ENCODE measurements around the gene MAP3K5.
"Not testable (repeated sequence)": the region's sequence is repeated elsewhere in the genome, so short reads cannot be mapped to it uniquely, and the experiment has no call there.

MAP3K5 gene

DNA sequence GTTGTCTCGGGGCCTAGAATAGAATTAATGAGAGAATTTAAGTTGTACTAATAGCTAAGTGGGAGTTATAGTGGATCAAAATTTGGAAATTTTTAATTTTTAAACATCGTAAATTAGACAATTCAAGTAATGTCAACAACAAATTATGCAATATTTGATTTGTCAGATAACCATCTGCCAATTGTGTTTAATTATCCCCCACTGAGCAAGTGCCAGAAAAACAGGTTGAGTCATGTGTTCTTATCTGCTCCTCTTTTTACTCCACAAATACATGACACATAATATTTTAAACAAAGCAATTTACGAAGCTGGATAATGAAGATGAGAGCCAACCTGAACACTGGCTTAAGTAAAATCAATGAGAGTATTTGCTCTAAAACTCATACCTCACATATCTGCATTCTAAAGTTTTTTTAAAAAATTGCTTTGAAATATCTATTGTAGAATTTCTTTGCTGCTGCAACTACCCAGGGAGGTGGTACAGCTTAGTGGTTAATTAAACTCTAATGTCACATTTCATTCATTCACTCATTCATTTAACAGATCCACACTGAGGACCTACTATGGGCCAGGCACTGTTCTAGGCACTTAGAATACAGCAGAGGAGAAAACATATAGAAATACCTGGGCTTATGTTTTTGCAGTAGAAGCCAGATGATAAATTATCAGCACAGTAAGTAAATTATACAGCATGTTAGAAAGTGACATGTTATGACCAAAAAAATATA is 184.9 kb downstream of the MAP3K5 start:
- DNase-seq: peak; percentile 51

- DNase-seq: peak; percentile 41
Observed at GRCh38 chr6:136604928-136605510, 187.3 kb downstream of the MAP3K5 start.

GRCh38 chr6:136604328-136604825 is 187.9 kb downstream of the MAP3K5 start:
- DNase-seq: no peak

DNA sequence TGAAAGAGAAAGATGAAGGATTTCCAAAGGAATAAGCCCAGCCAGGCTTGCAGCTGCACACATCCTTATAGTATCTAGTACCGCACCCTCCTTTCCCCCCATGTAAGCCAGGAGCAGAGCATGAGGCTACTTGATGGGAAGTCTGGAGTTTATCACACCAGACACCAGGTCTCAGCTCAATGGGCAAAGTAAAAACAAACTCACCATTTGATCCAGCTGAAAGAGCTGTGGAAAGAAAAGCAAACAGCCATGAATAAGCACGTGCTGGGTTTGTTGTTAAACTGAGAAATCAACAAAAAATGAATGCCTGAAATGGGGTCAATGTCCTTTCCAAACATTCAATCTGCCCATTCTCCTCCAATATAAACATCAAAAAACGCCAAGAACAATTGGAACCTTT is 191.5 kb downstream of the MAP3K5 start:
- no peak for DNase-seq

- no peak for DNase-seq
Observed at GRCh38 chr6:136599329-136600011, 192.8 kb downstream of the MAP3K5 start.

DNA sequence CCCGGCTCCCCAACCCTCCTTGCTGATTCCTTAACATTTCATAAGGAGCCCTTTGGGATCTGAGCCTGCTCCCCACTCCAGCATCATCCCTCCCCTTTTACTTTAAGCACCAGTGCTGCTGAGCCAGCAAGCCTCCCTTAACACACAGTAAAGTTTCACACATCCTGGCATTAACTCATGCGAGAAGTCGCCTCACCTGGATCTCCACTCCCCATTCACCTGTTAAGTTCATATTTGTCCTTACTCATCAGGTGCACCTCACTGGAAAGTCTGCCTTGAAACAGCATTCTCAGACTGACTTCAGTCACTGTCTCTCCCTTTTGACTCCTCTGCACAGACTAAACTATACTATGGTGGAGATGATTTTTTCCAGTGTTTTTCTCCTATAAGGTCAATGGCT is 194.2 kb downstream of the MAP3K5 start:
- no peak for DNase-seq

GRCh38 chr6:136594671-136595070 is 197.6 kb downstream of the MAP3K5 start:
- no peak for DNase-seq

GRCh38 chr6:136593748-136594490 is 198.4 kb downstream of the MAP3K5 start:
- DNase-seq: peak; percentile 86

DNA sequence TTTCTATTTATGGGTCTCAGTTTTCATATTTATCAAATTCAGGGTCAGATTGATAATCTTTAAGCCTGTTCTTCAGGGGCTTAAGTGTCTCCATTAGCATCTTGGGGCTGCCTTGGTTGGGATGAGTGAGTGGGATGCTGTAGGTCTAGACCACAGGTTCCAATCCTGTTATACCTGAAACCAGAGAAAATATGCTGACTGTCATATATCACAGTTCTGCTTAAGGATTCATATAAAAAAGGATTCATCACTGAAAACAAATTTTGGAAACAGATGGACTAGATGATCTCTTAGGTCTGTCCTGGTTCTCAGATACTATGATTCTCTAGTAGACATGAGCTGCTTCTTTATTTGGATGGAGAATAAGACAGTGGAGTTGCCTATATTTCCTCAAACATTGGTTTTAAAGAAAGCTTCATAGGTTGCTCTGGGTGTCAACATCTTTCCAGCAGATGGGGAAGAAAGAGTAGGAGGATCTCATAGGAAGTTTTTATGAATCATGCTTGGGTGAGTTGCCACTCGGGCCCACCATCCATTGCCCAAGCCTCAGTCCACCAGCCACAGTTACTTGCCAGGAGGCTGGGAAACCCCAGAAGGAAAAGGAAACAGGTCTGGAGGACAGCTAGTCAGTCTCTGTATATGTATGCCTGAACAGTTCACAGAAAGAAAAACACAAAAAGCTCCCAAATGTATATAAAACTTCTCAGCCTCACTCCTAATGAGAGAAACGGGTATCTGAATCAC is 199.2 kb downstream of the MAP3K5 start:
- DNase-seq: no peak

GRCh38 chr6:136591617-136592016 is 200.7 kb downstream of the MAP3K5 start:
- no peak for DNase-seq

DNA sequence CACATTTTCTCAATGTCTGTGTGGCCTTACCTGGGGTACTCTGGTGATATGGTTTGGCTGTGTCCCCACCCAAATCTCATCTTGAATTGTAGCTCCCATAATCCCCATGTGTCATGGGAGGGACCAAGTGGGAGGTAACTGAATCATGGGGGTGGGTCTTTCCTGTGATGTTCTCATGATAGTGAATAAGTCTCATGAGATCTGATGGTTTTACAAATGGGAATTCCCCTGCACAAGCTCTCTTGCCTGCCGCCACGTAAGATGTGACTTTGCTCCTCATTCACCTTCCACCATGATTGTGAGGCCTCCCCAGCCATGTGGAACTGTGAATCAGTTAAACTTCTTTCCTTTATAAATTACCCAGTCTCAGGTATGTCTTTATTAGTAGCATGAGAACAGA is 201.4 kb downstream of the MAP3K5 start:
- DNase-seq: not testable (repeated sequence)

DNA sequence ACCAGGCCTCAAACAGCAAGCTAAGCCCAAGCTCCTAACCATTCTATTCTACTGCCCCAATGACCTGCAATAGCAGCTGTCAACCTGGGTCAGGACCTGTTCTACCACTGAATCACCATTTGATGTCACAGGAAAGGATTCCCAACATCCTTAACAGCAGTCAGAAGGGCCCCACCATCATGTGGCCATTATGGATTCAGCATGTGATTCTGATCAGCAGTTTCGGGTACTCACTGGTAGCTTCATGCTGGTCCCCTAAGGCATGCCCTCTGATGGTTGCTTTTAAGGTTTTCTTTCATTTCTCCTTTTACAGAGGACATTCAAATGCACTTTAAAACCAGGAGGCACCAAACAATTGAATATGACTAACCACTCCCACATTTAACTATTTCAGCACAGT is 204.8 kb downstream of the MAP3K5 start:
- no peak for DNase-seq

DNA sequence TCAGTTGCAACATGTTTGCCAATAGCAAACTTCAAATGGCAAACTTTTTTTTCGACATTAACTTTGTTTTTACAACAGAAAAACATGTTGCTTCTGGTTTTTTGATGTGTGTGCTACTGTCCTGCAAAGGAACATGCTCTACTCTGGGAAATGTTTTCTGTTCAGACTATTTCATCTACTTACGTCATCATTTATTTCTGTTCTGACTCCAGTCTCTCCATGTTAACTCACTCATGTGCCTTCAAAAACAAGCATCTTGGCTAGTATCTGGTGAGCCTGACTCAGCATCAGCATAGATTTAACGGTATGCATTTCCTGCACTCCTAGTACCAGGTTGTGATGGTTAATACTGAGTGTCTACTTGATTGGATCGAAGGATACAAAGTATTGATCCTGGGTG is 206.0 kb downstream of the MAP3K5 start:
- DNase-seq: no peak

- DNase-seq: not testable (repeated sequence)
Observed at GRCh38 chr6:136585523-136585922, 206.8 kb downstream of the MAP3K5 start.

DNA sequence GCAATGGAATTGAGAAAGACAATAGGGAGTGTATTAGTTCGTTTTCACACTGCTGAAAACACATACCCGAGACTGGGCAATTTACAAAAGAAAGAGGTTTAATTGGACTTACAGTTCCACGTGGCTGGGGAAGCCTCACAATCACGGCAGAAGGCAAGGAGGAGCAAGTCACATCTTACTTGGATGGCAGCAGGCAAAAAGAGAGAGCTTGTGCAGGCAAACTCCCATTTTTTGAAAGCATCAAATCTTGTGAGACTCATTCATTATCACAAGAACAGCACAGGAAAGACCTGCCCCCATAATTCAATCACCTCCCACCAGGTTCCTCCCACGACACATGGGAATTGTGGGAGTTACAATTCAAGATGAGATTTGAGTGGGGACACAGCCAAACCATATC is 208.0 kb downstream of the MAP3K5 start:
- DNase-seq: not testable (repeated sequence)

DNA sequence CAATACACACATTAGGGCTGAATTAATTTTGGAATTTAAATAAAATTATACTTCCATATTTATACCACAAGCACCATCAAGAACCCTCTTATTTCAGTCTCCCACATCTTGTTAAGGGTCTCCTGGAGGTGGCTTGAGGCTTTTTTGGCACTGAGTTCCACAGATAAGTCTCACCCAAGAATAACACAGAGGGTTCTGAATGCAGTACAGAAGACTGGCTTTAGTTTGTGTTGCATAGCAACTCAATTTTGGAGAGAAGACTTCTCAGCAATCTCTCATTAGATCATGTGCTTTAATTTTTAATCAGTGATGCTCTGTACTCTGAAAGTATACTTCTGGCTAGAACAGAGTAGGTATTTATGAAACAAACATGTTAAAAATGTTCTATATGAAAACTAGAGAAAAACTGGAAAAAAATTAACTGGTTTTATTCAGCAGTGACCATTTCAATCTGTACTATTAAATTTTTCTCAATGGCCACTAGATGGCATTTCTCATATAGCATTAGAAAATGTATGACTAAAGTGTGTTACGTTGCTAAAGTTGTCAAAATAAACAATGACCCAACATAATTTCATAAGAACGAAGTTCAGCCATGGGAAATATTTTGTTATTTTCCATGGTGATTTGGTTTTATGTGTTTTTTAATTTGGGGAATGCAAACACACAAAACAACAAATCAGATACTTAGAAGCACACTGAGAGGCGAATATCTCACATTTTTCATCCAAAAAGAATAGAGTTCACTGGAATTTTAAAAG is 209.4 kb downstream of the MAP3K5 start:
- peak; percentile 84 for DNase-seq

DNA sequence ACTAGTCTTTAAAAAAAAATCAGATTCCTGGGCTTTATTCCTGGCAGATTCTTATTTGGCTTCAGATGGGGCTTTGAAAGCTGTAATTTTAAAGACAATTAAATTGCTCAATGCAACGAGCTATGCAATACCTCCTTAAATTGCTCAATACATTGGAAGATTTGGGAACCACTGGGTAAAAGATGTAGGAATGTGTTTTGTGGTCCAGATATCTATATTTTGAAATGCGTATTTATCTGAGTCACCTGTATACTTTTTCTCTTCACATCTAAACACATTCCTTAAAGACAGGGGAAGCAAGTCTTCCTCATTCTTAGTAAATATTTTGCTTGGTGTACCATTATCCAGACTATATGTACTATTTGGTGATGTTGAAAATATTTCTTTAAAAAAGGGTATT is 212.5 kb downstream of the MAP3K5 start:
- DNase-seq: no peak

DNA sequence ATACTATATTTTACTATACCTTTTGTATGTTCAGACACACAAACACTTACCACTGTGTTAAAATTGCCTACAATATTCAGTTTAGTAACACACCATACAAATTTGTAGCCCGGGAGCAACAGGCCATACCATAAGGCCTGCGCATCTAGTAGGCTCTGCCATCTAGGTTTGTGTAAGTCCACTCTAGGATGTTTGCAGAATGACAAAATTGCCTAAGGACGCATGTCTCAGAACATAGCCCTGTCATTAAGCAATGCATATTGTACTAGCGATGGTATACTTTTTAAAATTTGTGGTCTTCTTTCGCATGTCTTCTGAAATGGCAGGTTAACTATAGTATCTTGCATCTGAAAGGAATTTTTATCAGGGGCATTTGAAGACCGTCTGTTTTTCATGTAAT is 215.5 kb downstream of the MAP3K5 start:
- DNase-seq: no peak

DNA sequence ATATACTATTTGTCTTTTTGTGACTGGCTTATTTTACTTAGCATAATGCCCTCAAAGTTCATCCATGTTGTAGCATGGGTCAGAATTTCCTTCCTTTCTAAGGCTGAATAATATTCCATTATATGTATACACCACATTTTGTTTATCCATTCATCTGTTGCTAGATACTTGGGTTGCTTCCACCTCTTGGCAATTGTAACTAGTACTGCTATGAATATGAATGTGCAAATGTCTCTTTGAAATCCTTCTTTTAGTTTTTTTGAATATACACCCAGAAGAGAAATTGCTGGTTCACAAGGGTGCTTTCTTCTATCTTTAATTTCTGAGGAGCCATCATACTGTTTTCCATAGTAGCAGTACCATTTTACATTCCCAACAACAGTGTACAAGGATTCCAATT is 220.8 kb downstream of the MAP3K5 start:
- DNase-seq: no peak

- no peak for DNase-seq
Observed at GRCh38 chr6:136571065-136571464, 221.2 kb downstream of the MAP3K5 start.

GRCh38 chr6:136568129-136568528 is 224.1 kb downstream of the MAP3K5 start:
- DNase-seq: no peak

GRCh38 chr6:136567688-136568087 is 224.6 kb downstream of the MAP3K5 start:
- no peak for DNase-seq

Data from hematopoietic multipotent progenitor cell treated with erythropoietin and hydrocortisone succinate and interleukin-3 and kit ligand, for 6 days (in vitro differentiated cells).